Measurements from ENCODE around the gene SYNGR1.

- no peak for TF ChIP-seq CTCF (conservative IDR thresholded peaks at IDR 0.05 in 1 of 2, IDR thresholded peaks at IDR 0.05 in 1 of 2; ENCODE audit: extremely low read depth in 1 of 2, insufficient read depth in 1 of 2, low read depth in 1 of 2, low read length in 2 of 2)
- no peak for TF ChIP-seq EZH2 (IDR thresholded peaks at IDR 0.05; ENCODE audit: borderline replicate concordance, low read length)
These were observed 25.9 kb downstream of the SYNGR1 start for GRCh38 chr22:39375646-39376045.
